Activated CD8-positive, alpha-beta memory T cell treated with anti-CD3 and anti-CD28 coated beads for 48 hours (primary cell): ENCODE measurements around the gene C1orf50.
"Not testable (repeated sequence)": the region's sequence is repeated elsewhere in the genome, so short reads cannot be mapped to it uniquely, and the experiment has no call there.

Experiments
- DNase-seq, 3 experiments: peaks; one replicate each; pipeline ENCODE4 v3.0.0-alpha.2; 2020; ENCODE audit warnings: low read depth in 2 of 3, low spot score in 2 of 3

Gene C1orf50

DNA sequence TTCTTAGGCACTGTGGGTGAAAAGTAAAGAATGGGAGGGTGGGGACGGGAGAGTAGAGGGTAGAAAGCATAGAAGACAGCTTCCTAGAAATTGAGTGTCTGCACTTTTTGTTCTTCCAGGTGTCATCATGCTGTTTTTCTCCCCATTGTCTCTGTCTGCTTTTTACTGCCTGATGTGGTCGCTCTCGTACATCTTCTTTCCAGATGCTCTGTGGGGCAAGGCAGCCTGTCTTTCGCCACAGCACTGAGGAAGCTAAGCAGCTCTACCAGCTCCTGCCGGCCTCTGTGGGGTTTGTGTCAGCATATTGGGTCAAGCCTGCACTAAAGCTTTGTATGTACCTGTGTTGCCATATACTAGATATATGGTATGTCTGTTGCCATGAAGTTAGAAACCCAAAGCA is 30.9 kb downstream of the C1orf50 start:
- no peak for DNase-seq

- no peak for DNase-seq
Observed at GRCh38 chr1:42801832-42802473, 34.9 kb downstream of the C1orf50 start.

GRCh38 chr1:42806171-42806570 is 39.1 kb downstream of the C1orf50 start:
- DNase-seq = no peak

DNA sequence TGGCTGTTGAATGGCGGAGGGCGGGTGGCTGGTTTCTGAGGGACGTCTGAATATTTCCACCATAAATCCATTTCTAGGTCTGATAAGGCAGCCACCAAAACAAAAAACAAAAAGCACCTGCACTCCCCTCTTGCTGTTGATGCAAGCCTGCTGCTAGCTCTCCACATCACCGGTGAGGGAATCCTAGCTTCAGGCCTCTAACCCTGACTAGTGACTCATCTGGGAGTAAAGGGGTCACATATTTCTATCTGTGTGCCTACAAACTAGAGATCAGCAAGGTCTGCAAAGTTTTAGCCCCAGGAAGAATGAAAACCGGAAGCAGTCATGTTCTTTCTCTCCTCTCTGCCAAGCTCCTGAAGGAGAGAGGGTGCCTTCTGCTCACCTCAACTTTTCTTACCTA is 39.5 kb downstream of the C1orf50 start:
- no peak for DNase-seq

GRCh38 chr1:42807056-42807668 is 40.1 kb downstream of the C1orf50 start:
- DNase-seq = no peak

DNA sequence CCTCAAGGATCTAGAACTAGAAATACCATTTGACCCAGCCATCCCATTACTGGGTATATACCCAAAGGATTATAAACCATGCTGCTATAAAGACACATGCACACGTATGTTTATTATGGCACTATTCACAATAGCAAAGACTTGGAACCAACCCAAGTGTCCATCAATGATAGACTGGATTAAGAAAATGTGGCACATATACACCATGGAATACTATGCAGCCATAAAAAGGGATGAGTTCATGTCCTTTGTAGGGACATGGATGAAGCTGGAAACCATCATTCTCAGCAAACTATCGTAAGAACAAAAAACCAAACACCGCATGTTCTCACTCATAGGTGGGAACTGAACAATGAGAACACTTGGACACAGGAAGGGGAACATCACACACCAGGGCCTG is 47.8 kb downstream of the C1orf50 start:
- not testable (repeated sequence) for DNase-seq

DNA sequence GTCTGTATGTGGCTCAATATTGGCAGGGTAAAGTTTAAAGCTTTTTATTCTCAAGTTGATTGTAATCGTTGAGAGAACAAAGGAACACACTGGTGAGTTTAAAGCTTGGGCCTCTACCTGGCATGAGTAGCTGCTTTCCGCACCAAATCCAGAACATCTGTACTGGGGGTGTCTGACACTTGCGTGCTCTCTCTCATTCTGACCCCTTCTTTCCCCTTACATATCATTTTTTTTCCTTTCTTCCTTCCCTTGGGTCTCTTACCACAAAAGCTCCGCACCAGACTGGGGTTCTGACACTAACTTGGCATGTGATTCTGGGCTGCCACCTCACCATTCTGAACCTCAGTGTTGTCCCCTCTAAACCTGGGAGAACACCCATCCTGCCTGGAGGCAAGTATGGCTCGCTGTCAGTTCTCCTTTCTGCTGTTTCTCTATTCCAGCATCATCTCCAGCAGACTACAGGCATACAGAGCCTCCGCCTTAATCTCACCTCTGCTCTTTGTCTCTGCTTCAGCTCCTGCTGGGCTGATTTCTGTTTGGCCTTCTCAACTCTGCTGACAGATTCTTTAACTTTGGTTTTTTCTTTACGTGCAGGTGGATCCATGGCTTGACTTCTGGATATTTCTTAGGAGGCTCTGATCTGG is 49.0 kb downstream of the C1orf50 start:
- no peak for DNase-seq

DNA sequence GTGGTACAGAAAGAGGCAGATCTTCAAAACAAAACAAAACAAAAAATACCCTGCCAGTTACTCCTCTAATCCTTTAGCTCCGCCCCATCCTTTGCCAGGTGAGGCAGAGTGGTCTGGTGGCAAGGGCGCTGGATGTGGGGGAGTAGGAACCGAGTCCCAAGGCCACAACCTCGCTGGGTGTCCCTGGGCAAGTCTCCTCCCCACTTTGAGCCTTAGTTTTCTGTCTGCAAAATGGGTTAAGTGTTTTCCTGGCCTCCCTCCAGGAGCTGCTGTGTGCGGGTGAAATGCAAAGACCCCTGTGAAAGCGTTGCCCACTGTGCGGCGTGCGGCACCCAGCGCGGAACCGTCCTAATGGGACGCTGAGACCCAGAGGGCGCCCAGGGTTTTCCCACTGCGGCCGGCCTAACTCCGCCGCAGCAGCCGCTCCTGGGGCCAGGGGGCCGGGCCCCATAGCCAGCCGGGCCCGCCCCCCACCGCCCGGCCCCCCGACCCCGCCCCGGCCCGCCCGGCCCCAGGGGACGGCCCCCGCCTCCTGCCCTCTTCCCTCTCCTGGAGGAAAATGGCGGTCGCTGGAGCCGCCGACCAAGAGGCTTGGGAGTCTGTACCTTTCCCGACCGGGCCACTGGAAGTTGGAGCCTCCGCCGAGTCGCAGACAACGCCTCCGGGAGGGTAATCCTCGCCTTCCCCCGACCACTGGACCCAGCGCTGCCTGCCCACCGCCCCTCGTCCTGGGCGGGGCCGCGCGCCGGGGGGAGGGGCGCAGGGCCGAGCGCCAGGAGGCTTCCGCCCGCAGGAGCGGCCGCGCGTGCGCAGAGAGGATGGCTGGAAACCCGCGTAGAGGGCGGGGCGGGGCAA is 49.8 kb downstream of the C1orf50 start, which contains the start of the genes ERMAP and SVBP:
Gene ERMAP (plus strand): TSS at position 538 of the 855 bp plus-strand sequence. CDS start 13,327 bp downstream, outside the sequence.
Gene SVBP (minus strand): TSS at position 813 of the 855 bp plus-strand sequence. CDS start 853 bp downstream, outside the sequence.
- peak; percentile 89 to 93 (median 90) for DNase-seq

GRCh38 chr1:42817440-42817767 is 50.4 kb downstream of the C1orf50 start:
- no peak for DNase-seq

DNA sequence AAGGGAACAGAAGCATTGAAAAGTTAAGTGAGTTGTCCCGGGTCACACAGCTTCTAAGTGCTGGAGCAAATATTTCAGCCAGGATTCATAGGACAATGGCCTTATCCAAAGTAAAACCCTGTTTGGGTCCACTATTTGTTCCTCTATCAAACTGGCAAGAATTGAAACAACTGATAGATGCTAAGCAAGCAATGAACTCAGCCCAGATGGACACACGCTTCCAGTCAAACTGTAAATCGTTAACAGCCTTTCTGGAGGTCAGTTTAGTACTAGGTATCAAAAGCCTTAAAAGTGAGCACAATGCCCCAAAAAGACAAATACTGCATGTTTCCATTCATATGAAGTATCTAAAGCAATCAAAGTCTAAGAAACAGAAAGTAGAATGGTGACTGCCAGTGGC is 50.9 kb downstream of the C1orf50 start:
- DNase-seq = no peak

DNA sequence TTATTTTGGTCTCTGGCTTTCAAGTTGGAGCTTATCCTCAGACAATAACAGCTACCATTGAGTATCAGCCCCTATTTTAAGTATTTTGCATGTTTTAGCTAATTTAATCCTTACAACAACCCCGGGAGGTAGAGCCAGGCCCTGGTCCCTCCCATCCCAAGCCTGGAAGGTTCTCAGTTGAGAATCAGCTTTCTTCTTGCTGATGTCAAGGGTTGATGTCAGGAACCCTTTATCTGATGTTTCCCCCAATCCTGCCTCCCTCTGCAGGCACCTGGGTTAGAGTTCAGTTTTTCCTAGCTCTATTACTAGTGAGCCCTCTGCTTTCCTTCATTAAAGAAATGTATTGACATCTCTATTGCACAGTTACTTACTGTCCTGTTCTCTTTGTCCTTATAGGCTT is 53.8 kb downstream of the C1orf50 start:
- no peak for DNase-seq

- no peak for DNase-seq
Observed at GRCh38 chr1:42821690-42822089, 54.6 kb downstream of the C1orf50 start.

DNA sequence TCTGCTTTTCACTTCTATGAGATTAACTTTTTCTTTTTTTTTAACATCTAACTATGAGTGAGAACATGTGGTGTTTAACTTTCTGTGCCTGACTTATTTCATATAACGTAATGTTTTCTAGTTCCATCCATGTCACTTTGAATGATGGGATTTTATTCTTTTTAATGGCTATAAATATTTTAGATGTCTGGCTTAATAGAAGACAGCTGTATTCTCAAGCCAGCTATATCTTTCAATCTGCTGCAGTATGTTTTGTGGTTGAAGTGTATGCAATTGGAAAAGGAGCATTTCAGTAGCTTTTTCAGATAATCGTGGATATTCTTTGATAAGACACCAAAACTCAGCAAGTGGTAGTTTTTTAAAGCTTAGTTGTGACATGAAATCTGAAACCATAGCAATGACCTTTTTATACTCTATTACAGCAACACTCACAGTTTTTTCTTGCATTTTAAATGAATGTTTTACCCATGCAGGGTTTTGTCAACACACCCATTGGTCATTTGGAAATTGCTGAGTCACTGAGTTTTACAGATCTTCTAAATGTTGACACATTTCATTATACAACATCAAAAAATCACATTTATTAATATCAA is 55.8 kb downstream of the C1orf50 start:
- no peak for DNase-seq

GRCh38 chr1:42824481-42825035 is 57.5 kb downstream of the C1orf50 start:
- no peak for DNase-seq

- DNase-seq = no peak
Observed at GRCh38 chr1:42825036-42825851, 58.2 kb downstream of the C1orf50 start.
